CD4-positive, alpha-beta T cell treated with Interleukin-6 at 100 ng/mL for 8 hours (primary cell): Measurements from ENCODE around the gene COL13A1.

Source experiments
- DNase-seq: peaks from one replicate; pipeline ENCODE4 v3.0.0-alpha.2; 2020; ENCODE audit warnings: mixed read lengths, low spot score

The COL13A1 gene

DNA sequence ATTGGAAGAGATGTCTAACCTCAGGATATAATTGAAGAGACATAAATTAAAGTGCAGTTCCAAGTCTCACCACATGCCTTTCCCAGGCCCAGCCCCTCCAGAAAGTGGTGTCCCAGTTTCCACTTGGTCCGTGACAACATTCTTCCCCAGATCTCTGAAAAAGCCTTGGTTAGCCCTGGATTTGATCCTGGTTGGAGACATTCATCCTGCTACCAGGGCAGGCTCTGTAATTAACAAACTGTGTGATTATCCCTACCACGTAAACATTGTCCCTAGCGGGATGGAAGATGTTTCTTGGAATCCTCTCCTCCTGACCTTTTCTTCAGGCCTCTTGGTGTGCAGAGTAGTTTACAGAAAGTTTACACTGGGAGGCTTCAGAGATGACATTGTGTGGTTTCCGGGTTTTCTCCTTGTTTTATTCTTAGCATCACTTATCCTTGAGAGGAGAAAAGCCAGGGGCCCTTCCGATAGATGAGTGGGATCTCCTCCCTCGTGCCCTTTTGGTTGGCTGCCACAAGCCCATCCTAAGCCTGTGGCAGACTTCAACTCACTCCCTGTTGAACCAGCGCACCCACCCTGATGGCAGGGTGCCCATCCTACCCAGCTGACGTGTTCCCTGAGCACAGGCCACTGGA is 83.8 kb downstream of the COL13A1 start:
- no peak for DNase-seq

DNA sequence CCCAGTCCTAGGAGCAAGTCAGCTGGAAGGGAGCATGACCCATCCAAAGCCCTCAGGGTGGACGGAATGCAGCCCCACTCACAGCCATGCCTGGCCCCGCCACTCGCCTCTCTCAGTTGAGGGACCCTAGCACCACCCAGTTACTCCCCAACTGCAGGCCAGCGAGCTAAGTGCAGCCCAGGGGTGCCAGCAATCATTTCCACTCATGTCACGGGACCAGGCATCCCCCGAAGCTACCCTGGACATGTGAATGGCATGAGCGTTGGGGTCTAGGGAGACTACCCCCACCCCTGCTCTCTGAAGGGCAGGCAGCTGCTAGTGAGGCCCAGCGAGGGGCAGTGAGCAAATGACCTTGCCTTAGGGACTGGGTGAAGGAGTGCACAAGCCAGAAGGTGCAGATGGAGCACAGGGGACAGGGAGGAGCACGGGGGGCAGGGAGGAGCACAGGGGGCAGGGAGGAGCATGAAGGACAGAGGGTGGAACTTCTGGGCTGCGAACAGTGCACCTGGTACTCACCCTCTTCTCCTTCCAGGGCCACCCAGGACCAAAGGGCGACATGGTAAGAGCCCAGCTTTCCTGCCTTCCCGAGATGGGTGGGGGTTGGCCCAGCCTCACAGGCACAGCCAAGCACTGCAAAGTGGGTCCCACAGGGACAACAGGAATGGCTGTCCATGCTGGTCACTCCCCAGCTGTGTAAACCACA is 87.3 kb downstream of the COL13A1 start:
- DNase-seq = no peak

DNA sequence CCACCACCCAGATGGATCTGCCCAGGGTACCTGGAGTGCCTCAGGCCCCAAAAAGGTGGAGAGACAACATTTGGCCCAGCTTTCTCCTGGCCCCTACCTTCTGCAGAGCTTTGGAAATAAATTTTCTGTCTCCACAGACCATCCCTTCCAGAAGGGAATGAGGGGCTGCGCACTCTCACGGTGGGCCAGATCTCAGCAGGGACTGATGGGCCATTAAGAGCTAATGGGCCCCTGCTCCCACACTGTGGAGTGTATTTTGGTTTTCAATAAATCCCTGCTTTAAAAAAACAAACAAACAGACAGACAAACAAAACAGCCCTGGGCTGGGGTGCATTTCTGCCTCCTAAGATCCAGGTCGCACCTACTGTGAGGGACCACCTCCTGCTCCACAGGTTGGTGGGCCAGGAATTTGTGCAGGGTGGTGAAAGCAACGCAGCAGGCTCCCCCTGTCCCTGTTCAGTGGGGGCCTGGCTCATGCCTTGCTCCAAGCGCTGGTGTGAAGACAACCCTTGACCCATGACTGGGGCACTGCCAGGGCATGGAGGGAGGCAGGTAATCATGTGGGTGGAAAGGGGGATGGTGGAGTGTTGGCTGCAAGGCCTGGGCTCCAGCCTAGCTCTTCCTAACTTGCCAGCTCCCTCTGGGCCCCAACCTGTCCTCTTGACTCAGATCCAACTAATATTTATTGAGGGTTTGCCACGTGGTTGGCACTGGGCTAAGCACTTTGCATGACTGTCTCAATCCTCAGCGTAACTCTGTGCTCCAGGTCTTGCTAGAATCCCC is 88.5 kb downstream of the COL13A1 start:
- no peak for DNase-seq

DNA sequence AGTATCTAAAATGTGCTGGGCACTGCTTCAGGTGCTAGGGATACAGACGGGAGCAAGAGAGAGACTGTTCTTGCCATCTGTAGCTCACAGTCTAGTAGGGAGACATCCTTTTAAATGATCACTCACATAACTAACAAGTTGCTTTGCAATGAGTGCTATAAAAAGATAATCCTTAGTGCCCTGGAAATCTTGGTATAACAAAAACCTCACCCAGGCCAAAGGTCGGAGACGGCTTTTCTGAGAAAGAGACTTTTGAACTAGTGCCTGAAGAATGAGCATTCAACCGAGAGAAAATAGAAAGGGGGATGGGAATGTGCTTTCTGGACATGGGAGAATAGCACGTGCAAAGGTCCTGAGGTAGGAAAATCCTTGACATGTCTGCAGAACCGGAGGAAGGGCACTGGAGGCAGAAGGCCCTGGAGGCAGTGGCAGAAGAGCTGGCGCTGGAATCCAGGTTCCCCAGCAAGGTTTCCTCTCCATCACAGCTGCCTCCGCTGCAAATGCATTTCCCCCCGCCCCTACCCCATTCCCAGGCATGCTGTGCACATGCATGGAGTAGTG is 89.4 kb downstream of the COL13A1 start:
- no peak for DNase-seq

DNA sequence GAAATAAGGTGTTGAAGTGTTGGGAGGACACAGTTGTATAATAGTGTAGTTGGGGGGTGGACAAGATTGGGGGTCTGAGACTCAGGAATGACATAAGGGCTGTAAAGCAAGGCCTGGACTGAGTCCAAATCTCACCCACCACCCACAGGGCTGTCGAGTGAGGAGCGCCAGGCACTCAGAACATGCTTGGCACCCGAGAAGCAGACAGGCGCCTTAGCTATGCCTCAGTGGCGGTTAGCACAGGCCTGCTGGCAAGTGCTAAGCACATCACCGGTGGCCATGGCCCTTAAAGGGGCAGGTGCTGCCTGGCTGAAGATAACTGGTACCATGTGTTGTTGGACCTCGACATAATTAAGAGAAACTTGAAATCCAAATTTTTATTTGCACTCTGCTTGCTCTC is 90.7 kb downstream of the COL13A1 start:
- no peak for DNase-seq

DNA sequence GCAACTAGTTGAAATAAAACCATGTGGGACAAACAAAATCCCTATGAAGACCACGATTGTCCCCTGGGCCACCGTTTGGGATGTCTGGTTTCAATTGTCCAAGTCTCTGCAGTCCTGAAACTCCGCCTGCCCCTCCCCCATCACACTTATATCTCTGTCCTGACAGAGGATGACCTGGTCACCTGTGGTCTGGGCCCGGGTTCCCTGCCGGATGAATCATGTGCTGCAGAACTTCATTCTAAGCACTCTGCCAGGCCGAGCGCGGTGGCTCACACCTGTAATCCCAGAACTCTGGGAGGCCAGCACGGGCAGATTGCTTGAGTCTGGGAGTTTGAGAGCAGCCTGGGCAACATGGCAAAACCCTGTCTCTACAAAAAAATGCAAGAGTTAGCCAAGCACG is 91.1 kb downstream of the COL13A1 start:
- no peak for DNase-seq

DNA sequence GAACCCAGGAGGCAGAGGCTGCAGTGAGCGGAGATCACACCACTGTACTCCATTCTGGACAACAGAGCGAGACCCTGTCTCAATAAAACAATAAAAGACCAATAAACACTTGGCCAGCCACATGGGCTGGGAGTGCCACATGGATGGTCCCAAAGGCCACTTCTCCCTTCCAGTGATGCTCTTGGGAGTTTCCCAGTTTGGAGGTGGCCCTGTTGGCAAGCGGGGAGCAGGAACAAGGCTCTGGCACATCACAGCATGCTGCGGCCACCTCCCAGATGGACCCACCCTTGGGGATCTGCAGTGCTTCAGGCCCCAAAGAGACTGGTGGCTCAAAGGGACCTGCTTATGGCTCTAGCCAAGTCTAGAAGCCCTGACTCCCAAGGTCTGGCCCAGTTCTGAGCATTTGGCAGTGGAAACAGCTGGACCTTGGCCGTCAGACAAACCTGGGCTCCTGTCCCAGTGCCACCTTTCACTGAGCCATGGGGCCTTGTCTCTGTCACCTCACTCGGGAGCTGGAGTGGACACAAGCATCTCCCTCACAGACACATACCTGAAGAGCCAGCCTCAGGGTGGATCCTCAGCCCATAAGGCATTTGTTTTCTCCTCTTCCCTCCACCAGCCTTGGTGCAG is 91.7 kb downstream of the COL13A1 start:
- no peak for DNase-seq

DNA sequence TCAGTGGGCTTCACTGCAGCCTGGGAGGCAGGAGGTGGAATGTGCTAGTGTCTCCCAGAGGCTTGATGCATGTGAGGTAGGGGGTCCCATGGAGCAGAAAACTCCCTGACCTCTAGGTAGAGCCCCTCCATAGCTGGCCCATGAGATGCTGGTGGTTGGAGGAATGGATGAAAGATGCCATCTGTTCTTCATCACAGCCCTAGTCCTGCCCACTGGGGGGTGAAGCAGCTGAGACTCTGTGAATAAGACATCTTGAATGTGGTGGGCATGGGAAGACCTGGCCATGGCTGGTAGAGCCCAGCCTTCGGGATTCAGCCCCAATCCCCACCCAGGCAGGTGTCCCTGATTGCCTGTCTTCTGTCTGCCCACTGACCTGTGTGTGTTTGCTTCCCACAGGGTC is 92.5 kb downstream of the COL13A1 start:
- no peak for DNase-seq

DNA sequence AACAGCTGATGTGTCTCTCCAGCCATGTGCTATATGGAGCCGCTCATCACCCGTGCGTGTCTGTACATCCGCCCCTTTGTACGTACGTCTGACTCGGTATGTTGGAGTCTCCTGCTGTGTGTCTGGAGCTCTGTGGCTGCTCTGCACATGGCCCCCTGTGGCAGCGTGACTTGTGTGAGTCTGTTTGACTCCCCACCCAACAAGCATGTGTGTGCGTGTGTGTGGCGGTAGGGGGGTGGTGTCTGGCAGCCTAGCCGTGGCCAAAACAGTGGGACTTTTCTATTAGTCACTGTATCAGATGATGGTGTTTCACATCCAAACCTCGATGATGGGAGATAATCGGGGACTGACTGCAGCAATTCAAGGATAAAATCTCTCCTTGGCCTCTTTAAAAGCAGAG is 94.1 kb downstream of the COL13A1 start:
- DNase-seq = no peak

DNA sequence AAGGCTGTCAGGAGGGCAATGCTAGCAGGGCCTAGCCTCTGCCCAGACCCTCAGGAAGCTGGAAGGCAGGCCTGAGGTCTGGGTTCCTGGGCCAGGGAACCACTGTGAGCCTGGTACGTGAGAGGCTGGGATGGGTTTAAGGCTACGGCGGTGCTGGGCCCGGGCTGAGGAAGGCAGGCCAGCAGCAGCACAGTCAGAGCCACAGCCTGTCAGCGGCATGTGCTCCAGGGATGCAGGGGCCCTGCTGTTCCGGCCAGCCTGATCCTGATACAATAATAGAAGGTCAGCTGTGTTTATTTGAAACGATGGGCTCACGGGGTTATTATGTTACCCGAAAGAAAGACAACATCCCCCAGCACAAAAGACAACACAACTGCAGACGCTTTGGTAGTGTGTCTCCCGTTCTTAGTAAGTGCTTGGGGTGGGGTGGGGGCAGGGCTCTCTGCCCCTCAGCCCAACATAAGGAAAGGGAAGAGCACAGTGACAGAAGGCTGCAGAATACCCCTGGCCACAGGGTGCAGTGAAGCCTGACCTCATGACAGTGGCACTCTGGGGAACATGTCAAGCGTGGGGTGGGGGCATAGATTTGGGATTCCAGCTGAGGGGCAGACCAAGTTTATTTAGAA is 95.0 kb downstream of the COL13A1 start:
- no peak for DNase-seq

DNA sequence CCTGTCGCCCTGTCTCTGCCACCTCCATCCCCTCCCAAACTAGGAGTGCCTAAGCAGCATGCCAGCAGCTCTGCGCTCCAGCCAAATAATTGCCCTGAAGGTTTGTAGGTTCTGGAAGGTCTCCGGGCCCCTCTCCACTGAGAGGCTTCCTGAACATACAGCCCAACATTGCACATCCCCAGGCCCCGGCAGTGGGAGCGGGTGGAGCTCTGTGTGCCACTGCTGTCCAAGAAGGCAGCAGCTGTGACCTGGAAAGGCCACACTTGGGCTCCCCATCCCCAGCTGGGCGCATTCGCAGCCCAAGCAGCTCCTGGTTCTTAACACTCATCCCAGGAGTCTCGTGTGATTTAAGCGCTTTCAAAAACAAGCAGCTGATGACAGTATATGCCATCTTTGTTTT is 95.7 kb downstream of the COL13A1 start:
- DNase-seq = no peak

DNA sequence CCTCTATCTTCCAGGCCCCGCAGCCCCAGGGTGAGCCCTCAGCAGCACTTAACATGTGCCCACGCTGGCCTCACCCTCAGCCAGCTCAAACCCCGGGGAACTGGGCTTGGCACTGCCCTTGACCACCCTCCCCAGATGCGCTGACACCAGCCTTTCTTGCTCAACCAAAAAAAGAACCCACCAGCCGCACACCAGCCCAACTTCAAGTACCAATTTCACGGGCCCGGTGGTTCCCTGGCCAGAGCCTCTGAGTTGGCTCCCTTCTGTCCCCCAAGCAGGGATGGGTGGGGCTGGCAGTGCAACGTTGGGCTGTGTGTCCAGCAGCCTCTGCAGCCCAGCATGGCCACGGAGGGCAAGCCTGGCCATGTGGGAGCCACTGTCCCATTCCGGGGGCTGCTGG is 96.3 kb downstream of the COL13A1 start:
- no peak for DNase-seq

DNA sequence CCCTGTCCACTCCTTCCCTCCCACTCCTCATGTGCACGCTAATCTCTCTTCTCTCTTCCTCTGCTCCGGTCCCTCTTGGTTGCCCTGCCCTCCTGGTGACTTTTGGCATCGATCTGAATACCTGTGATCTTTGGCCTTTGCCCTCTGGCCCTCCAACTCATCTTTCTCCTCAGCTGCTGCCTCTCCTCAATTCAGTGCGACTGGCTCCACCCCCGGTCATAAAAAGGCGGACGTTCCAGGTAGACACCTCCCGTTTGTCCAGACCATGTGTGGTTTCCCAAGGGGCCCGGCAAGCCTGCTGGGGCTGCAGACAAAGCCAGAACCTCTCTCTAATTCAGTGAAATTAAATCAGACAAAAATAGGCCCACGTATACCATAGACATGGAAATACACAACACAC is 96.8 kb downstream of the COL13A1 start:
- no peak for DNase-seq

DNA sequence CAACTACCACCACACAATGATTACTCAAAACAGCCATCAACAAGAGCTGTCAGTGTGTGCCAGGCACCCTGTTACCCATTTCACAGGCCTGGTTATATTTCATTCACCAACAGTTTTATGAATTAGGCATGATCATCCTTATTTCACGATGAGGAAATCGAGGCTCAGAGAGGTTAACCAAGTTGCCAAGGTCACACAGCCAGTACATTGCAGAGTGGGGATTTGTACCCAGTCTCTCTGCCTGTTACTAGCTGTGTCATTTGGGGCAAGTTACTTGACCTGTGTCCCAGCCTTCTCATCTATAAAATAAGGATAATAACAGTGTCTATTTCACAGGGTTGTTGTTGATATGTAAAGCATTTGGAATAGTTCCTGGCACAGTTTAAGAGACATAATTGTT is 97.2 kb downstream of the COL13A1 start:
- DNase-seq = no peak

DNA sequence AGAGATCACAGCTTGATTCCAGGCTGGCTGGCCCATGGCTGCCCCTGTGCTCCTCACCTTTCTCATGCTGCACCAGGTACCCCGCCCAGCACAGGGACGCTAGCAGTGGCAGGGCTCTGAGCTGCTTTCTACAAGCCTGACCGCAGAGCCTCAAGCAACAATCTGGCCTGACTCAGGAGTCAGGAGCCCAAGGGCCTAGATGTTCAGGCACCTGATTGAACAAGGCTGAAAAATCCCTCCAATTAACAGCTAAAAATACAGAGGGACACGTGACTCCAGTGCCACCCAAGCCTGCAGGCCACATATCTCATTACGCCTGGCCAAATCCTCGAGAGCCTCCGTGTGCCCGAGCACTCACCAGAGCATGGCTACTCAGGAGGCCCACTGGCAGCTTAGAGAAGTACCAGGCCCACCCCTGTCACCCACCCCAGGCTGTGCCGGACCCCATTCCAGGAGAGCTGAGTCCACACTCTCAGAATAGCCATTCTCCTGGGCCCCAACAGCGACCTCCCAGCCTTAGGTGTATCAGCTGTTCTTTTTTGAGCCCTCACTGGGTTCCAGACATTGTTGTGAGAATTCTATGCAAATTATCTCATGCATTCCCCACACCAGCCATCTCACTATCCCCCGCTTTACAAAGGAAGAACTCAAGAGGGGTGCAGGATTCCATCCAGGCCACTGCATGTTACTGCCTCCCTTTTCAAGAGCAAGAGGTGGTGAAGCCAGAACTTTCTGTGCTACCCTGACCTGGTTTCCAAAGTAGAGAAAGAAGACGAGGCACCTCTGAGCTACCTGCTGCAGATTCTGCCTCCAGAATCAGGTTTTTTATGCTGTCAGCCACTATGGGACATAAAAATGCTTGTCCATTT is 98.3 kb downstream of the COL13A1 start:
- no peak for DNase-seq

DNA sequence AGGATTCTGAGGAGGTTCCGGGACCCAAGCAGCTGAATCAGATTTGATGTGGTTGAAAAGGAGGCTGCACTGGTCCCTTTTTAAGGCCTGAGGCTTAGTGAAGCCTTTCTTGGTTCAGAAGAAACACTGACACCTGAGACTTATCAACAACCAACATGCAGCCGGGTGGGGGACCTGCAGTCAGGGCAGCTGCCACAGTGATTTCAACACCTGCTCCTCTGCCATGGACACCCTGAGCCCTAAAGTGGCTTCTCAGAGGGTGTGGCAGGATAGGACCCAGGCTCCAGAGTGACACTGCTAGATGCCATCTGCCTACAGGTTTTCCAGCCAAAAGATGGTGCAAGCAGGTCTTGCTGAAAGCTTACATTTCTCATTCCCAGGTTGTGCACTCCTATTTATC is 99.3 kb downstream of the COL13A1 start:
- no peak for DNase-seq

DNA sequence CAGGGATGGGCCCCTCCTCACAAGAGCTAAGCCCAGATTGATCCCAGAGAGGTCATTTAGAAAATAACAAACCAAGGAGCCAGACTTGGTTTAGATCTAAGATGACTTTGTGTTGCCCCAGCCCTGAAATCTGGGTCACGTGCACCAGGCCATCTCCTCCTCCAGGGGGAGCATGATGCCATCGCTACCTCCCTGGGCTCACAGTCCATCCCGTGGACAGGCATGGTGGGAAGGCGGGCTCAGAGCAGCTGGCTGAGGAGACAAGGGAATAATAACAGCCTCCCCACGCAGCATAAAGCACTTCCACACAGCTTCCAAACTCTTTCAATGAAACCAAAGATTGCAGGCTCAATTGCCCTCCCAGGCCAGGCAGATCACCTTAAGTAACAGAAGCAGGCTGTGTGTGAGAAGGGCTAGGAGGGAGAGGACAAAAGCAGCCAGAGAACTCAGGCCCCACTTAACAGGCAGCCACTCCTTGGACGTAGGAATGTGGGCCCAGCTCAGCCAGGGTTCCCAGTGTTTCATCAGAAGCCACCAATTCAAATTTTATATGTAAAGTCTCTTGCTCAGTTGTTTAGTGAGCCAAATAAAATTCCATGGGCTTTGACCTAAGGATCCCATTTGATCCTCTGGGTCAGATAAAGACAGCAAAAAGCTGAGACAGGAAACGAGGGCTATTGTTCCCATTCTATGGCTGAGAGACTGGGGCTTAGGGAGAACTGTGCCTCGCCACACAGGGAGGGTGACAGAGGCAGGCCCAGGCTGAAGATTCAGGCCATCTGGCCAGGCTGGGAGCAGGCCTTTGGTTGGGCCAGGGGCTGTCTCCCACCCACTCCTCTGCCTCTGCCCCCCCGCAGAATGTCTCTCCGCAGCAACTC is 100.2 kb downstream of the COL13A1 start:
- DNase-seq = no peak

DNA sequence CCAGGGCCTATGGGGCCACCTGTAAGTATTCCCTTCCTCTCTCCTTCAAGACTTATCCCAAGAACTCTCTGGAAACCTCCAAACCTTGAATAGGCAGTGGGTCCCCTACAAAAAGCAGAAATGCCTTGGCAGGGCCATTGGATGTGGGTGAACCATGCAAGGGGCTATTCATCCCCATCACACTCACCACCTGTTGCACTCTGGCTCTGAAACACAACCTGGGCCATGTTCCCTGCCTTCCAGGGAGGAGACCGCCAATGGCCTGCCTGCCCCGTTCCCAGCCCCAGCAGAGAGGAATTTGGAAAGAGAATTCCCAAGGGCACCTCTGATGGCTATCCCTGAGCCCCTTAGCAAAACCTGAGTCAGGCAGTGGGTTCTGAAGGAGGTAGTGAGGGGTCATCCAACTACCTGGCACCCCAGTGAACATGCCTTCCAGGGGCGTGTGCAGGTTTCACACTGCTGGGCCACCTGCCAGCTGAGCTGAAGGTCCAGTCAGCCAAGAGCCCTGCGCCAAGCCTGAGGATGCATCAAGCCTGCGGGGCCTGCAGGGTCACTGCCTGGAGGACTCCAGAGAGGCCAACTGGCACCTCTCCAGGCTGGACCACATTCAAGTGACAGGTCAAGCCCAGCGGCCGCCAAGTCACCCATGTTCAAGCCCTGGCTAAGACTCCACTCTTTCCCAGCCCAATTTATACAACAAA is 101.3 kb downstream of the COL13A1 start:
- DNase-seq = no peak

DNA sequence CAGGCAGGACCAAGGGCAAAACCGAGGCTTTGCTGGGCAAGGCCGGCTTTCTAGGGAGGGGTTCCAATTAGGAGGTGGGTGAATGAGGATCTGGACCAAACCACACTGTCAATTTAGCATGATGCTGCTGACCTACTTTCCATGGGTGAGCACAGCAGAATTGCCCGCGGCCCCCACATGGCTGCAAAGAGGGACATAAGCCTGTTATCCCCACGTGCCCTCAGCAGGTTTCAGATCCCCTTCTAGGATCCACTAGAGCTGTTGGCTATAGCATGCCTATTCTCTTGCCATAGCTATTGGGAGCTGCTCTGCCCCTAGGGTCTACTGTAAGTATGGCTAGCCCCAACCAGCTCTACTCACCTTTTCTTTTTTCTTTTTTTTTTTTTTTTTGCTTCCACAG is 102.8 kb downstream of the COL13A1 start:
- DNase-seq = no peak
